Measurements from ENCODE around the gene FZD2.
"Not testable (repeated sequence)": the region's sequence is repeated elsewhere in the genome, so short reads cannot be mapped to it uniquely, and the experiment has no call there.

FZD2 gene

GRCh38 chr17:44556832-44557606 lies at the start of gene FZD2:
Gene FZD2 (plus strand): TSS chr17:44557484. CDS start chr17:44557689, 205 bp downstream.
- no peak for TF ChIP-seq CTCF (IDR thresholded peaks at IDR 0.05; ENCODE audit: insufficient read depth, low read length, poor library complexity, severe bottlenecking)
- Histone ChIP-seq H3K36me3 (ENCODE audit: control insufficient read depth, insufficient read depth, low read length) (no peaks in the 10 kb centered on the region), H3K4me3 (replicated peaks; ENCODE audit: low read depth, low read length) (peak within 1 kb of the TSS; percentile 72), H3K27me3 (replicated peaks; ENCODE audit: control insufficient read depth, insufficient read depth, low read length) (no peaks in the 10 kb centered on the region)
- peak; percentile 88 for DNase-seq (ENCODE audit: extremely low read depth, insufficient read length)

GRCh38 chr17:44511241-44512134 lies 45.8 kb upstream of the FZD2 start:
- not testable (repeated sequence) for H3K27me3 ChIP-seq (replicated peaks; ENCODE audit: control insufficient read depth, insufficient read depth, low read length); H3K4me3 ChIP-seq (replicated peaks; ENCODE audit: low read depth, low read length); H3K36me3 ChIP-seq (ENCODE audit: control insufficient read depth, insufficient read depth, low read length); DNase-seq (ENCODE audit: extremely low read depth, insufficient read length)

GRCh38 chr17:44518032-44518431 lies 39.3 kb upstream of the FZD2 start:
- no peaks in the 10 kb centered on the region for H3K27me3 ChIP-seq (replicated peaks; ENCODE audit: control insufficient read depth, insufficient read depth, low read length)
- no peak for TF ChIP-seq CTCF (IDR thresholded peaks at IDR 0.05; ENCODE audit: insufficient read depth, low read length, poor library complexity, severe bottlenecking)
- no peak for DNase-seq (ENCODE audit: extremely low read depth, insufficient read length)
- H3K36me3 ChIP-seq (ENCODE audit: control insufficient read depth, insufficient read depth, low read length): no peaks in the 10 kb centered on the region
- no peak overlapping the region for H3K4me3 ChIP-seq (replicated peaks; ENCODE audit: low read depth, low read length)

GRCh38 chr17:44522883-44523671 lies 34.2 kb upstream of the FZD2 start:
- Histone ChIP-seq H3K4me3 (replicated peaks; ENCODE audit: low read depth, low read length) (no peak overlapping the region), H3K36me3 (ENCODE audit: control insufficient read depth, insufficient read depth, low read length) (no peaks in the 10 kb centered on the region), H3K27me3 (replicated peaks; ENCODE audit: control insufficient read depth, insufficient read depth, low read length) (no peaks in the 10 kb centered on the region)
- no peak for DNase-seq (ENCODE audit: extremely low read depth, insufficient read length)
- TF ChIP-seq CTCF (IDR thresholded peaks at IDR 0.05; ENCODE audit: insufficient read depth, low read length, poor library complexity, severe bottlenecking): peak; percentile 83

- no peak for DNase-seq (ENCODE audit: extremely low read depth, insufficient read length)
- TF ChIP-seq CTCF (IDR thresholded peaks at IDR 0.05; ENCODE audit: insufficient read depth, low read length, poor library complexity, severe bottlenecking): no peak
- H3K4me3 ChIP-seq (replicated peaks; ENCODE audit: low read depth, low read length): no peak overlapping the region
- no peaks in the 10 kb centered on the region for H3K36me3 ChIP-seq (ENCODE audit: control insufficient read depth, insufficient read depth, low read length)
- H3K27me3 ChIP-seq (replicated peaks; ENCODE audit: control insufficient read depth, insufficient read depth, low read length): no peaks in the 10 kb centered on the region
Observed at GRCh38 chr17:44523672-44523972, 33.7 kb upstream of the FZD2 start.

Data from GM06990 (cell line).